ENCODE data around the gene GNG8. TPM values are rescaled to one million over a fixed set of nuclear protein-coding genes. Genes with fewer than 3 reads are reported as not detected.

Gene GNG8
- total RNA-seq, 1 experiment from 2014 or later = not detected

DNA sequence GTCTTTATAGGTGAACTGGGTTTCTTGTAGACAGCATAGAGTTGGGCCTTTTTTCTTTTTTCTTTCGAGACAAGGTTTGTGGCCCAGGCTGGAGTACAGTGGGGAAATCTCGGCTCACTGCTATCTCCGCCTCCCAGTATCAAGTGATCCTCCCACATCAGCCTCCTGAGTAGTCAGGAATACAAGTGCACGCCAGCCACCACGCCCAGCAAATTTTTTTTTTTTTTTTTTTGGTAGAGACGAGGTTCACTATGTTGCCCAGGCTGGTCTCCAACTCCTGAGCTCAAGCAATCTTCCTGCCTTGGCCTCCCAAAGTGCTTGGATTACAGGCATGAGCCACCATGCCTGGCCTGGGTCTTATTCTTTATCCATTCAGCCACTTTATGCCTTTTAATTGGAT, 40.0 kb downstream of the GNG8 start:
- no peak overlapping the region for H3K27ac Mint-ChIP-seq (ENCODE audit: unreplicated experiment)
- peaks cover 14% of the 10 kb centered on the region for H3K36me3 Mint-ChIP-seq (ENCODE audit: insufficient read depth, unreplicated experiment)
- no peak for DNase-seq
- no TSS peak for BruUV-seq (replicated peaks)
- Histone ChIP-seq H3K4me1 (peaks cover 4% of the 10 kb centered on the region), H3K27me3 (replicated peaks; ENCODE audit: control insufficient read depth, insufficient read depth, low read length) (no peaks in the 10 kb centered on the region; the same call in 1 of the 2 replicates), H3K4me3 (ENCODE audit: low read depth, low read length) (no peak overlapping the region), H3K36me3 (ENCODE audit: control insufficient read depth, insufficient read depth, low read length) (no peaks in the 10 kb centered on the region), H3K9me3 (no peaks in the 10 kb centered on the region)
- POLR2A ChIA-PET = no interaction called here
- intact Hi-C loops (cut with micrococcal nuclease; ENCODE audit: unreplicated experiment) = no loop called here
- H3K4me3 Mint-ChIP-seq (ENCODE audit: unreplicated experiment) = no peak overlapping the region
- H3K4me1 Mint-ChIP-seq (ENCODE audit: low read depth, unreplicated experiment) = no peaks in the 10 kb centered on the region
- H3K9me3 Mint-ChIP-seq (ENCODE audit: unreplicated experiment) = no peaks in the 10 kb centered on the region
- no peaks in the 10 kb centered on the region for H3K27me3 Mint-ChIP-seq (ENCODE audit: insufficient read depth, unreplicated experiment)
- CTCF ChIA-PET = interaction anchor here (0.7 kb wide), 1 partner anchor 145 kb away, joined by 13 read pairs; no protein-coding TSS in a partner anchor
- TF ChIP-seq, protein P1, sequence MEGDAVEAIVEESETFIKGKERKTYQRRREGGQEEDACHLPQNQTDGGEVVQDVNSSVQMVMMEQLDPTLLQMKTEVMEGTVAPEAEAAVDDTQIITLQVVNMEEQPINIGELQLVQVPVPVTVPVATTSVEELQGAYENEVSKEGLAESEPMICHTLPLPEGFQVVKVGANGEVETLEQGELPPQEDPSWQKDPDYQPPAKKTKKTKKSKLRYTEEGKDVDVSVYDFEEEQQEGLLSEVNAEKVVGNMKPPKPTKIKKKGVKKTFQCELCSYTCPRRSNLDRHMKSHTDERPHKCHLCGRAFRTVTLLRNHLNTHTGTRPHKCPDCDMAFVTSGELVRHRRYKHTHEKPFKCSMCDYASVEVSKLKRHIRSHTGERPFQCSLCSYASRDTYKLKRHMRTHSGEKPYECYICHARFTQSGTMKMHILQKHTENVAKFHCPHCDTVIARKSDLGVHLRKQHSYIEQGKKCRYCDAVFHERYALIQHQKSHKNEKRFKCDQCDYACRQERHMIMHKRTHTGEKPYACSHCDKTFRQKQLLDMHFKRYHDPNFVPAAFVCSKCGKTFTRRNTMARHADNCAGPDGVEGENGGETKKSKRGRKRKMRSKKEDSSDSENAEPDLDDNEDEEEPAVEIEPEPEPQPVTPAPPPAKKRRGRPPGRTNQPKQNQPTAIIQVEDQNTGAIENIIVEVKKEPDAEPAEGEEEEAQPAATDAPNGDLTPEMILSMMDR (IDR thresholded peaks at IDR 0.05; ENCODE audit: insufficient read depth in 1 of 2, low read depth in 1 of 2, low read length in 1 of 2, severe bottlenecking in 1 of 2, unreplicated experiment in 1 of 2) = no peak

DNA sequence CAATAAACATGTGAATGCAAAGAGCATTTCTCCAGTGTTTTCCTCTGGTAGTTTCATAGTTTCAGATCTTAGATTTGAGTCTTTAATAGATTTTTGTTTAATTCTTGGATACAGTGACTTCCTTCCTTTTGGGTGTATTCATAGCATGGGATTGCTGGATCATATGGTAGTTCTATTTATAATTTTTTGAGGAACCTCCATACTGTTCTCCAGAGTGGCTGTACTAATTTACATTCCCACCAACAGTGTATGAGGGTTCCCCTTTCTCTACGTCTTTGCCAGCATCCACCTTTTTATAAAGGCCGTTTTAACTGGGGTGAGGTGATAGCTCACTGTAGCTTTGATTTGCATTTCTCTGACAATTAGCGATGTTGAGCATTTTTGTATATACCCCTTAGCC, 44.1 kb downstream of the GNG8 start:
- H3K4me1 Mint-ChIP-seq (ENCODE audit: low read depth, unreplicated experiment) = peaks cover 7% of the 10 kb centered on the region
- no peak overlapping the region for H3K4me3 Mint-ChIP-seq (ENCODE audit: unreplicated experiment)
- H3K36me3 Mint-ChIP-seq (ENCODE audit: insufficient read depth, unreplicated experiment) = no peaks in the 10 kb centered on the region
- no peaks in the 10 kb centered on the region for H3K9me3 Mint-ChIP-seq (ENCODE audit: unreplicated experiment)
- POLR2A ChIA-PET = no interaction called here
- H3K4me1 ChIP-seq = peaks cover 7% of the 10 kb centered on the region; the same call in 1 of the 2 replicates
- TF ChIP-seq, protein P1 (IDR thresholded peaks at IDR 0.05; ENCODE audit: insufficient read depth in 1 of 2, low read depth in 1 of 2, low read length in 1 of 2, severe bottlenecking in 1 of 2, unreplicated experiment in 1 of 2) = no peak
- BruUV-seq (replicated peaks) = no TSS peak
- H3K36me3 ChIP-seq (ENCODE audit: control insufficient read depth, insufficient read depth, low read length) = no peaks in the 10 kb centered on the region
- intact Hi-C loops (cut with micrococcal nuclease; ENCODE audit: unreplicated experiment) = no loop called here
- no peaks in the 10 kb centered on the region for H3K27me3 ChIP-seq (replicated peaks; ENCODE audit: control insufficient read depth, insufficient read depth, low read length)
- CTCF ChIA-PET = no interaction called here
- H3K27ac Mint-ChIP-seq (ENCODE audit: unreplicated experiment) = no peak overlapping the region
- H3K9me3 ChIP-seq = no peaks in the 10 kb centered on the region
- DNase-seq = no peak
- no peaks in the 10 kb centered on the region for H3K27me3 Mint-ChIP-seq (ENCODE audit: insufficient read depth, unreplicated experiment)
- no peak overlapping the region for H3K4me3 ChIP-seq (ENCODE audit: low read depth, low read length)

DNA sequence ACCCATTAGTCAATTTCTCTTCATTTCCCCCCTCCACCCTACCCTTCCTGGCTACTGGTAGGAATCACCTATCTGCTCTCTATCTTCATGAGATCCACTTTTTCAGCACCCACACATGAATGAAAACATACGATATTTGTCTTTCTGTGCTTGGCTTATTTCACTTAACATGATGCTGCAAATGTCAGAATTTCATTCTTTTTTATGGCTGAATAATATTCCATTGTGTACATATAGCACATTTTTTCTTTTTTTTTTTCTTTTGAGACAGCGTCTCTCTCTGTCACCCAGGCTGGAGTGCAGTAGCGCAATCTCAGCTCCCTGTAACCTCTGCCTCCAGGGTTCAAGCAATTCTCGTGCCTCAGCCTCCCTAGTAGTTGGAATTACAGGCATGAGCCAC, 44.7 kb downstream of the GNG8 start:
- no peaks in the 10 kb centered on the region for H3K36me3 Mint-ChIP-seq (ENCODE audit: insufficient read depth, unreplicated experiment)
- H3K4me1 ChIP-seq = peaks cover 7% of the 10 kb centered on the region; the same call in 1 of the 2 replicates
- peaks cover 7% of the 10 kb centered on the region for H3K4me1 Mint-ChIP-seq (ENCODE audit: low read depth, unreplicated experiment)
- TF ChIP-seq, protein P1 (IDR thresholded peaks at IDR 0.05; ENCODE audit: insufficient read depth in 1 of 2, low read depth in 1 of 2, low read length in 1 of 2, severe bottlenecking in 1 of 2, unreplicated experiment in 1 of 2) = no peak
- no peak overlapping the region for H3K4me3 Mint-ChIP-seq (ENCODE audit: unreplicated experiment)
- CTCF ChIA-PET = no interaction called here
- H3K4me3 ChIP-seq (ENCODE audit: low read depth, low read length) = no peak overlapping the region
- H3K27me3 Mint-ChIP-seq (ENCODE audit: insufficient read depth, unreplicated experiment) = no peaks in the 10 kb centered on the region
- POLR2A ChIA-PET = no interaction called here
- intact Hi-C loops (cut with micrococcal nuclease; ENCODE audit: unreplicated experiment) = no loop called here
- H3K36me3 ChIP-seq (ENCODE audit: control insufficient read depth, insufficient read depth, low read length) = no peaks in the 10 kb centered on the region
- H3K27ac Mint-ChIP-seq (ENCODE audit: unreplicated experiment) = no peak overlapping the region
- no peak for DNase-seq
- H3K9me3 ChIP-seq = no peaks in the 10 kb centered on the region
- H3K9me3 Mint-ChIP-seq (ENCODE audit: unreplicated experiment) = no peaks in the 10 kb centered on the region
- no peaks in the 10 kb centered on the region for H3K27me3 ChIP-seq (replicated peaks; ENCODE audit: control insufficient read depth, insufficient read depth, low read length)
- no TSS peak for BruUV-seq (replicated peaks)
